GM12878 (cell line): Measurements from ENCODE around the gene ARHGAP9. TPM values are rescaled to one million over a fixed set of nuclear protein-coding genes. Genes with fewer than 3 reads are reported as not detected.

Experiments
- ATAC-seq: fragments of 200-7000 bp; cut with Tn5 transposase; 3 replicates; pipeline ENCODE4 v1.9.1; 2020; ENCODE audit warnings: mild to moderate bottlenecking, moderate library complexity
- BruUV-seq: library from RNA; stranded (reverse); fragments of 400-500 nt; replicated peaks from 2 replicates; lab custom pipeline; 2021; lab: Mats Ljungman, UMichigan
- CTCF ChIA-PET: fragments of 300-600 bp; sonication (Branson Sonifier 250); formaldehyde crosslinking; extraction: SDS; loops from one replicate; lab custom pipeline; 2021; ENCODE audit warnings: inconsistent platforms; lab: Yijun Ruan, JAX
- POLR2A ChIA-PET: fragments of 350-600 bp; formaldehyde crosslinking; extraction: SDS; loops from one replicate; lab custom pipeline; 2021; ENCODE audit warnings: inconsistent platforms; lab: Charles Lee
- RAD21 ChIA-PET: fragments of 300-600 bp; sonication (Branson Sonifier 250); formaldehyde crosslinking; loops from one replicate; lab custom pipeline; 2023; ENCODE audit warnings: antibody characterized with exemption; ENCODE audit not compliant: unreplicated experiment; lab: Charles Lee
- SMC1A ChIA-PET: fragments of 300-600 bp; sonication (Branson Sonifier 250); formaldehyde crosslinking; loops from one replicate; lab custom pipeline; 2023; ENCODE audit not compliant: unreplicated experiment, uncharacterized antibody; lab: Charles Lee
- DNase-seq: peaks from one replicate; pipeline ENCODE4 v3.0.0-alpha.2; 2011; ENCODE audit warnings: low read depth, low spot score
- FAIRE-seq: peaks from 3 replicates; lab custom pipeline; 2011; peaks lifted over from hg19 to GRCh38; lab: Jason Lieb, UNC
- H2AFZ ChIP-seq: 2 replicates; pipeline ENCODE4 v1.6.0; 2011; ENCODE audit warnings: low read depth, low read length, control low read depth; ENCODE audit not compliant: control insufficient read depth
- H3K27ac ChIP-seq: 2 replicates; pipeline ENCODE4 v1.5.1; 2011; ENCODE audit warnings: control low read depth; ENCODE audit not compliant: control insufficient read depth, insufficient read depth
- H3K27me3 ChIP-seq, 2 experiments: replicated peaks in 1 of 2; 2 replicates each; pipeline versions ENCODE4 v1.6.0 to v1.6.1; 2011; ENCODE audit warnings: low read length in 1 of 2; ENCODE audit not compliant: control insufficient read depth in 2 of 2, insufficient read depth in 2 of 2
- H3K36me3 ChIP-seq, 2 experiments: 2 replicates each; pipeline ENCODE4 v1.5.1; 2011; ENCODE audit warnings: low read length in 1 of 2; ENCODE audit not compliant: control insufficient read depth in 2 of 2, insufficient read depth in 2 of 2
- H3K4me1 ChIP-seq: 2 replicates; pipeline ENCODE4 v1.6.1; 2011; ENCODE audit warnings: mild to moderate bottlenecking, low read length, moderate library complexity, mixed read lengths; ENCODE audit not compliant: control insufficient read depth, insufficient read depth
- H3K4me2 ChIP-seq: 2 replicates; pipeline ENCODE4 v1.6.0; 2011; ENCODE audit warnings: control low read depth; ENCODE audit not compliant: control insufficient read depth, insufficient read depth
- H3K4me3 ChIP-seq: fragments of 200-600 bp; sonication (generic); 2 replicates; pipeline ENCODE4 v1.5.1; 2016
- H3K79me2 ChIP-seq: 2 replicates; pipeline ENCODE4 v1.6.0; 2011; ENCODE audit warnings: low read length; ENCODE audit not compliant: control insufficient read depth, insufficient read depth
- H3K9ac ChIP-seq: 2 replicates; pipeline ENCODE4 v1.8.0; 2011; ENCODE audit warnings: low read length, control low read depth, mixed read lengths; ENCODE audit not compliant: control insufficient read depth, insufficient read depth
- H3K9me3 ChIP-seq: replicated peaks from 3 replicates; pipeline ENCODE4 v1.5.1; 2011; ENCODE audit warnings: mild to moderate bottlenecking, low read length; ENCODE audit not compliant: control insufficient read depth, insufficient read depth
- H4K20me1 ChIP-seq: 2 replicates; pipeline ENCODE4 v1.6.0; 2011; ENCODE audit not compliant: control insufficient read depth, insufficient read depth
- CHD4 ChIP-seq: fragments of 200-600 bp; sonication (generic); IDR thresholded peaks from 2 replicates; pipeline ENCODE4 v1.6.1; 2016; ENCODE audit warnings: mild to moderate bottlenecking
- E4F1 ChIP-seq: fragments of 450-650 bp; IDR thresholded peaks from 2 replicates; pipeline ENCODE4 v1.6.1; 2018; ENCODE audit warnings: borderline replicate concordance, mild to moderate bottlenecking; ENCODE audit not compliant: partially characterized antibody
- EZH2 ChIP-seq: IDR thresholded peaks from 2 replicates; pipeline ENCODE4 v1.6.1; 2012; ENCODE audit warnings: low read depth, mild to moderate bottlenecking, control low read depth, inconsistent platforms, low read length, borderline replicate concordance; ENCODE audit not compliant: control insufficient read depth
- FOS ChIP-seq: IDR thresholded peaks from 3 replicates; pipeline ENCODE4 v1.6.1; 2011; ENCODE audit warnings: borderline replicate concordance; ENCODE audit not compliant: insufficient read length; ENCODE audit errors: extremely low read depth
- JUND ChIP-seq: IDR thresholded peaks from 2 replicates; pipeline ENCODE4 v1.6.1; 2012; ENCODE audit warnings: low read depth, mild to moderate bottlenecking, low read length, improper control_type of control experiment, moderate library complexity
- KDM1A ChIP-seq: fragments of 200-600 bp; sonication (generic); IDR thresholded peaks from 2 replicates; pipeline ENCODE4 v1.6.1; 2016; ENCODE audit warnings: borderline replicate concordance
- POLR2AphosphoS5 ChIP-seq: IDR thresholded peaks from 2 replicates; pipeline ENCODE4 v1.6.1; 2011; ENCODE audit warnings: mild to moderate bottlenecking, low read length, inconsistent platforms
- PRDM15 ChIP-seq: fragments of 450-650 bp; formaldehyde crosslinking; IDR thresholded peaks from 2 replicates; pipeline ENCODE4 v1.4.0; 2020; ENCODE audit warnings: mild to moderate bottlenecking, moderate library complexity
- RAD51 ChIP-seq: fragments of 450-650 bp; IDR thresholded peaks from 2 replicates; pipeline ENCODE4 v1.6.1; 2016; ENCODE audit warnings: moderate library complexity, mild to moderate bottlenecking, inconsistent platforms
- SIN3A ChIP-seq: IDR thresholded peaks from 2 replicates; pipeline ENCODE4 v1.6.1; 2012; ENCODE audit warnings: low read depth, low read length, improper control_type of control experiment
- SREBF2 ChIP-seq: IDR thresholded peaks from 2 replicates; pipeline ENCODE4 v1.6.1; 2012; ENCODE audit warnings: mild to moderate bottlenecking, low read length
- SUZ12 ChIP-seq: fragments of 200-600 bp; sonication (generic); IDR thresholded peaks from one replicate; pipeline ENCODE4 v1.6.1; 2018; ENCODE audit warnings: antibody characterized with exemption, mild to moderate bottlenecking; ENCODE audit not compliant: unreplicated experiment
- TCF3 ChIP-seq: IDR thresholded peaks from 2 replicates; pipeline ENCODE4 v1.6.1; 2012; ENCODE audit warnings: low read depth, mild to moderate bottlenecking, low read length, borderline replicate concordance; ENCODE audit not compliant: insufficient read depth
- WGBS: methylation state at CpG from one replicate; pipeline ENCODE4 v1.1.6; 2016; ENCODE audit warnings: low lambda C conversion rate; ENCODE audit not compliant: insufficient replicate concordance, insufficient coverage; ENCODE audit errors: missing lambda C conversion rate; 5-methylcytosine and 5-hydroxymethylcytosine counted together
- in situ Hi-C: fragments of 300-500 bp; cut with MboI; formaldehyde crosslinking; loops from 9 replicates; pipeline ENCODE4 v1.14.3; 2018; ENCODE audit warnings: mixed read lengths
- intact Hi-C: fragments of 100-400 bp; cut with micrococcal nuclease; formaldehyde crosslinking; loops from one replicate; pipeline ENCODE4 v1.14.2; 2022; ENCODE audit not compliant: unreplicated experiment
- polyA plus RNA-seq, 11 experiments: library from polyadenylated mRNA; depleted of rRNA in 4 of 11; unstranded in 6 of 11; stranded (reverse) in 5 of 11; fragments of >200 nt; fragmentation: Nextera tagmentation in 4 of 11; fragmentation: Illumina TruSeq in 1 of 11; extraction: Ambion mirVana in 4 of 11; extraction: Trizol in 1 of 11; gene quantifications; 1 replicate in 1 of 11; 2 replicates in 10 of 11; pipeline versions ENCODE4 v1.2.1 to v1.2.3, GENCODE V29; 2011 to 2016; ENCODE audit warnings: inconsistent platforms in 2 of 11, missing spikeins in 2 of 11, low read depth in 1 of 11
- total RNA-seq, 4 experiments: library from RNA; depleted of rRNA in 3 of 4; stranded (reverse); fragments of >200 nt in 3 of 4; fragmentation: Illumina TruSeq in 1 of 4; extraction: Trizol in 1 of 4; gene quantifications; 2 replicates each; pipeline versions ENCODE4 v1.2.1 to v1.2.3, GENCODE V29; 2013 to 2021
- TF ChIP-seq, protein P1 (sequence below): IDR thresholded peaks from 2 replicates; pipeline ENCODE4 v1.6.1; 2012; ENCODE audit warnings: mild to moderate bottlenecking, low read depth, low read length

ARHGAP9 gene
- total and polyA plus RNA-seq, 10 of the 15 experiments (the other 5 are each of a cell fraction or from before 2014, with no cell fraction given) = 19.5 to 102 (median 76.8) TPM

DNA sequence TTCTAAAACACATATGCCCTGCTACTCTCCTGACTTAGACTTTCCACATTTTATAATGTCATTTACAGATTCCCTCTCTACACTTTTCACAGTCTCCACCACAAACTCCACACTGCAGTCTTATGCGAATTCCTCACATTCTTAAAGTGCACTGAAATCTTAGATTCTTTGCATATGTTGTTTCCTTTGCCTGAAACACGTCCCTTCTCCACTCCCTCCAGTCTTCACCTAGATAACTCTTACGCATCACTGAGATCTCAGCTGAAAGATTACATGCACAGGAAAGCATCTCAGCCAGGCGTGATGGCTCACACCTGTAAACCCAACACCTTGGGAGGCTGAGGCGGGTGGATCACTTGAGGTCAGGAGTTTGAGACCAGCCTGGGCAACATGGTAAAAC lies 3.8 kb upstream of the ARHGAP9 start:
- BruUV-seq = no TSS peak
- in situ Hi-C loops (no loop called here), intact Hi-C loops (no loop called here)
- ATAC-seq (no peak), DNase-seq (no peak), FAIRE-seq (no peak)
- Histone ChIP-seq H3K79me2 (peaks cover 12% of the 10 kb centered on the region), H3K9me3 (no peaks in the 10 kb centered on the region), H4K20me1 (no peaks in the 10 kb centered on the region), H3K4me3 (no peak overlapping the region), H3K27ac (no peak overlapping the region), H2AFZ (no peak overlapping the region), H3K4me2 (no peak overlapping the region), H3K9ac (no peak overlapping the region), H3K4me1 (peaks cover 23% of the 10 kb centered on the region), H3K27me3 (no peaks in the 10 kb centered on the region), H3K36me3 (no peaks in the 10 kb centered on the region)
- ChIA-PET POLR2A (interaction anchor here (1.0 kb wide), 1 partner anchor 37 kb away, joined by 10 read pairs; no protein-coding TSS in a partner anchor), SMC1A (no interaction called here), RAD21 (interaction anchor here (0.6 to 0.7 kb wide), 2 partner anchors 17 to 1367 kb away, joined by 3 to 4 read pairs; partner anchors contain the start of gene RPL41), CTCF (no interaction called here)
- 76% methylated on average over 5 of the region's 5 CpGs for WGBS
- no peak for TF ChIP-seq TCF3
- no peak for TF ChIP-seq KDM1A
- TF ChIP-seq E4F1 = no peak
- TF ChIP-seq CHD4 = no peak
- TF ChIP-seq, protein P1, sequence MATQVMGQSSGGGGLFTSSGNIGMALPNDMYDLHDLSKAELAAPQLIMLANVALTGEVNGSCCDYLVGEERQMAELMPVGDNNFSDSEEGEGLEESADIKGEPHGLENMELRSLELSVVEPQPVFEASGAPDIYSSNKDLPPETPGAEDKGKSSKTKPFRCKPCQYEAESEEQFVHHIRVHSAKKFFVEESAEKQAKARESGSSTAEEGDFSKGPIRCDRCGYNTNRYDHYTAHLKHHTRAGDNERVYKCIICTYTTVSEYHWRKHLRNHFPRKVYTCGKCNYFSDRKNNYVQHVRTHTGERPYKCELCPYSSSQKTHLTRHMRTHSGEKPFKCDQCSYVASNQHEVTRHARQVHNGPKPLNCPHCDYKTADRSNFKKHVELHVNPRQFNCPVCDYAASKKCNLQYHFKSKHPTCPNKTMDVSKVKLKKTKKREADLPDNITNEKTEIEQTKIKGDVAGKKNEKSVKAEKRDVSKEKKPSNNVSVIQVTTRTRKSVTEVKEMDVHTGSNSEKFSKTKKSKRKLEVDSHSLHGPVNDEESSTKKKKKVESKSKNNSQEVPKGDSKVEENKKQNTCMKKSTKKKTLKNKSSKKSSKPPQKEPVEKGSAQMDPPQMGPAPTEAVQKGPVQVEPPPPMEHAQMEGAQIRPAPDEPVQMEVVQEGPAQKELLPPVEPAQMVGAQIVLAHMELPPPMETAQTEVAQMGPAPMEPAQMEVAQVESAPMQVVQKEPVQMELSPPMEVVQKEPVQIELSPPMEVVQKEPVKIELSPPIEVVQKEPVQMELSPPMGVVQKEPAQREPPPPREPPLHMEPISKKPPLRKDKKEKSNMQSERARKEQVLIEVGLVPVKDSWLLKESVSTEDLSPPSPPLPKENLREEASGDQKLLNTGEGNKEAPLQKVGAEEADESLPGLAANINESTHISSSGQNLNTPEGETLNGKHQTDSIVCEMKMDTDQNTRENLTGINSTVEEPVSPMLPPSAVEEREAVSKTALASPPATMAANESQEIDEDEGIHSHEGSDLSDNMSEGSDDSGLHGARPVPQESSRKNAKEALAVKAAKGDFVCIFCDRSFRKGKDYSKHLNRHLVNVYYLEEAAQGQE = no peak
- TF ChIP-seq SREBF2 = no peak
- no peak for TF ChIP-seq SUZ12
- no peak for TF ChIP-seq FOS
- TF ChIP-seq PRDM15 = no peak
- no peak for TF ChIP-seq EZH2
- no peak for TF ChIP-seq POLR2AphosphoS5
- no peak for TF ChIP-seq SIN3A
- TF ChIP-seq RAD51 = no peak
- TF ChIP-seq JUND = no peak
